Testis (tissue), 3 donors: ENCODE data around the gene TTC32. TPM values are rescaled to one million over a fixed set of nuclear protein-coding genes. Genes with fewer than 3 reads are reported as not detected.

Source experiments
- DNase-seq: peaks from one replicate; pipeline ENCODE4 v3.0.0-alpha.2; 2019
- H3K27ac ChIP-seq, 2 donors: fragments of 200-600 bp; sonication (generic); one replicate each; pipeline ENCODE4 v1.5.1; 2019
- H3K27me3 ChIP-seq: fragments of 200-600 bp; sonication (generic); one replicate; pipeline ENCODE4 v1.5.1; 2019
- H3K36me3 ChIP-seq: fragments of 200-600 bp; sonication (generic); one replicate; pipeline ENCODE4 v1.5.1; 2017; ENCODE audit warnings: low read depth; ENCODE audit errors: missing control alignments
- H3K4me1 ChIP-seq: fragments of 200-600 bp; sonication (generic); one replicate; pipeline ENCODE4 v1.5.1; 2019
- H3K4me3 ChIP-seq, 2 donors: fragments of 200-600 bp; sonication (generic); one replicate each; pipeline ENCODE4 v1.5.1; 2017 to 2019
- H3K9me3 ChIP-seq: fragments of 200-600 bp; sonication (generic); one replicate; pipeline ENCODE4 v1.5.1; 2017
- CTCF ChIP-seq, 3 experiments: fragments of 450-650 bp in 2 of 3; fragments of 200-600 bp in 1 of 3; sonication (generic) in 1 of 3; IDR thresholded peaks; one replicate each; pipeline ENCODE4 v1.5.1; 2016 to 2019; ENCODE audit warnings: antibody characterized with exemption in 3 of 3, mild to moderate bottlenecking in 2 of 3, moderate library complexity in 1 of 3
- POLR2A ChIP-seq: fragments of 450-650 bp; IDR thresholded peaks from one replicate; pipeline ENCODE4 v1.6.1; 2017; ENCODE audit warnings: antibody characterized with exemption, mild to moderate bottlenecking, moderate library complexity
- WGBS, 2 donors: methylation state at CpG; one replicate each; pipeline ENCODE4 v1.1.5; 2018; 5-methylcytosine and 5-hydroxymethylcytosine counted together
- intact Hi-C: fragments of 100-400 bp; cut with DNase I; formaldehyde crosslinking; loops from one replicate; pipeline ENCODE4 v1.15.1; 2023; ENCODE audit warnings: low total_unique reads
- polyA plus RNA-seq: library from polyadenylated mRNA; stranded (reverse); fragments of 350-450 nt; fragmentation: Illumina TruSeq; extraction: RNeasy Lipid Tissue Mini Kit (QIAGEN cat#74804); gene quantifications from one replicate; pipeline ENCODE4 v1.2.3, GENCODE V29; 2014; ENCODE audit warnings: low read depth, low replicate concordance; ENCODE audit not compliant: insufficient read depth
- total RNA-seq, 2 donors: library from RNA; depleted of rRNA; stranded (reverse); fragments of >200 nt; gene quantifications; one replicate each; pipeline ENCODE4 v1.2.3, GENCODE V29; 2016

The TTC32 gene
- total and polyA plus RNA-seq, 3 donors from 2014 or later = 24.4 to 29.9 (median 25.6) TPM

GRCh38 chr2:19878268-19879046 lies 23.3 kb downstream of the TTC32 start:
- 97% methylated on average over 8 to 12 of the region's 12 CpGs for WGBS, 2 donors

GRCh38 chr2:19876751-19877150 lies 25.0 kb downstream of the TTC32 start:
- WGBS, 2 donors = 46 to 76% methylated on average over 3 to 4 of the region's 4 CpGs
- no peak for TF ChIP-seq CTCF (IDR thresholded peaks at IDR 0.05)
- no peak for TF ChIP-seq POLR2A
- intact Hi-C loops = no loop called here
- Histone ChIP-seq H3K27me3 (no peaks in the 10 kb centered on the region), H3K9me3 (no peaks in the 10 kb centered on the region), H3K36me3 (no peaks in the 10 kb centered on the region), H3K4me1 (no peaks in the 10 kb centered on the region), H3K4me3 (no peak overlapping the region), H3K27ac (no peak overlapping the region)
- DNase-seq = peak; percentile 3

More at GRCh38 chr2:19878268-19879046, 23.3 kb downstream of the TTC32 start:
- TF ChIP-seq CTCF (IDR thresholded peaks at IDR 0.05) (no peak), POLR2A (no peak)
- H3K4me1 ChIP-seq = no peaks in the 10 kb centered on the region
- no peaks in the 10 kb centered on the region for H3K27me3 ChIP-seq
- no peaks in the 10 kb centered on the region for H3K9me3 ChIP-seq
- H3K27ac ChIP-seq = no peak overlapping the region
- intact Hi-C loops = no loop called here
- no peak overlapping the region for H3K4me3 ChIP-seq
- H3K36me3 ChIP-seq = no peaks in the 10 kb centered on the region
- peak; percentile 7 for DNase-seq

- H3K9me3 ChIP-seq = no peaks in the 10 kb centered on the region
- no peak for DNase-seq
- H3K4me3 ChIP-seq = no peak overlapping the region
- intact Hi-C loops = no loop called here
- TF ChIP-seq CTCF (IDR thresholded peaks at IDR 0.05) (no peak), POLR2A (no peak)
- H3K27ac ChIP-seq = no peak overlapping the region
- H3K4me1 ChIP-seq = no peaks in the 10 kb centered on the region
- 78 to 89% methylated on average over 1 of the region's 1 CpG for WGBS, 2 donors
- H3K36me3 ChIP-seq = no peaks in the 10 kb centered on the region
- no peaks in the 10 kb centered on the region for H3K27me3 ChIP-seq
Measured at GRCh38 chr2:19875280-19875679, 26.5 kb downstream of the TTC32 start.

GRCh38 chr2:19874726-19875125 lies 27.1 kb downstream of the TTC32 start:
- 87 to 100% methylated on average over 2 to 3 of the region's 3 CpGs for WGBS, 2 donors
- Histone ChIP-seq H3K9me3 (no peaks in the 10 kb centered on the region), H3K4me1 (no peaks in the 10 kb centered on the region), H3K4me3 (no peak overlapping the region), H3K27ac (no peak overlapping the region), H3K27me3 (no peaks in the 10 kb centered on the region), H3K36me3 (no peaks in the 10 kb centered on the region)
- no peak for TF ChIP-seq POLR2A
- no peak for TF ChIP-seq CTCF (IDR thresholded peaks at IDR 0.05)
- DNase-seq = no peak
- intact Hi-C loops = no loop called here

- Histone ChIP-seq H3K27ac (no peak overlapping the region), H3K27me3 (no peaks in the 10 kb centered on the region), H3K9me3 (no peaks in the 10 kb centered on the region), H3K4me1 (peaks cover 3% of the 10 kb centered on the region), H3K36me3 (no peaks in the 10 kb centered on the region), H3K4me3 (no peak overlapping the region)
- DNase-seq = no peak
- intact Hi-C loops = no loop called here
- 85 to 92% methylated on average over 5 of the region's 5 CpGs for WGBS, 2 donors
- TF ChIP-seq POLR2A (no peak), CTCF (IDR thresholded peaks at IDR 0.05) (no peak)
Measured at GRCh38 chr2:19873014-19873413, 28.8 kb downstream of the TTC32 start.
